ENCODE measurements around the gene TATDN3. TPM values are rescaled to one million over a fixed set of nuclear protein-coding genes. Genes with fewer than 3 reads are reported as not detected.
"Not testable (repeated sequence)": the region's sequence is repeated elsewhere in the genome, so short reads cannot be mapped to it uniquely, and the experiment has no call there.

Gene TATDN3
- total and polyA plus RNA-seq, 2 of the 8 experiments (the other 6 are each of a cell fraction or from before 2014, with no cell fraction given), result 6.9 to 19.4 TPM

DNA sequence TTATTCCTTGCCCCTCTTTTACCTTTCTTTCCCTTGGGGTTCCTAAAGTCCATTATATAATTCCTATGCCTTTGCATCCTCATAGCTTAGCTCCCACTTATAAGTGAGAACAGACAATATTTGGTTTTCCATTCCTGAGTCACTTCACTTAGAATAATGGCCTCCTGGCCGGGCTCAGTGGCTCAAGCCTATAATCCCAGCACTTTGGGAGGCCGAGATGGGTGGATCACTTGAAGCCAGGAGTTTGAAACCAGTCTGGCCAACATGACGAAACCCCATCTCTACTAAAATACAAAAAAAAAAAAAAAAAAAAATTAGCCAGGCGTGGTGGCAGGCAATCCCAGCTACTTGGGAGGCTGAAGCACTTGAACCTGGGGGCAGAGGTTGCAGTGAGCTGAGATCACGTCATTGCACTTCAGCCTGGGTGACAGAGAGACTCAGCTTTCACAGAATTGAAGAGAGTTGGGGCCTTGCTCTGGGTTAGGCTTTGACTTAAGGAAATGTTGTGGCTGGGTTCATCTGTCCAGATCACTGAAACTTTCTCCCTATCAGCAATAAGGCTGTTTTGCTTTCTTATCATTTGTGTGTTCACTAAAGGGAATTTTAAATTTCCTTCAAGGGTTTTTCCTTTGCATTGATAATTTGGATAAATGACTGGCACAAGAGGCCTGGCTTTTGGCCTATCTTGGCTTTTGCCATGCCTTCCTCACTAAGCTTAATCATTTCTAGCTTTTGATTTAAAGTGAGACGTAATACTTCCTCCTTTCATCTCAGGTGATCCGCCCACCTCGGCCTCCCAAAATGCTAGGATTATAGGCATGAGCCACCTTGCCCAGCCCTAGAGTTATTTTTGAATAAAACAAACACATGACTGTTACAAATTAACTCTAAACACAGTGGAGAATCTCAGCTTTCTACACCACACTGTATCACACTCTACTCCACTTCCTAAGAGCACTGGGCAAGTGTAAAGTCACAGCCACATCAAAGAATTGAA is 41.8 kb downstream of the TATDN3 start:
- CTCF ChIA-PET (ENCODE audit: partially characterized antibody), result interaction anchor here (0.9 to 1.8 kb wide), 7 partner anchors 11 to 147 kb away, joined by 3 to 4 read pairs (median 3); no protein-coding TSS in a partner anchor

More for the DNA sequence above, 41.8 kb downstream of the TATDN3 start:
- H4K5ac ChIP-seq (ENCODE audit: insufficient read length, low read depth, low read length); H4K20me1 ChIP-seq (replicated peaks in 1 of 2; ENCODE audit: control insufficient read depth in 1 of 2, insufficient read depth in 2 of 2, low read length in 2 of 2); H3K23ac ChIP-seq (ENCODE audit: insufficient read length); H3K27ac ChIP-seq (ENCODE audit: low read depth, low read length); H3K23me2 ChIP-seq (ENCODE audit: low read depth, low read length); H2BK120ac ChIP-seq (replicated peaks; ENCODE audit: low read depth, low read length); H2BK20ac ChIP-seq (ENCODE audit: low read length); H3K4me1 ChIP-seq (replicated peaks in 1 of 4; ENCODE audit: control insufficient read depth in 3 of 4, insufficient read depth in 4 of 4, low read length in 3 of 4); DNase-seq (ENCODE audit: low read depth in 1 of 2, low spot score in 2 of 2); H4K8ac ChIP-seq (ENCODE audit: extremely low read depth, insufficient read depth, low read length); H2BK12ac ChIP-seq (ENCODE audit: low read depth, low read length); H3K18ac ChIP-seq (ENCODE audit: extremely low read depth, low read length); H2BK5ac ChIP-seq (ENCODE audit: low read depth, low read length); FAIRE-seq; H3K36me3 ChIP-seq (ENCODE audit: control insufficient read depth in 2 of 4, insufficient read depth in 4 of 4, low read length in 3 of 4); H3K14ac ChIP-seq (ENCODE audit: insufficient read length); H4K91ac ChIP-seq (replicated peaks; ENCODE audit: insufficient read length, low read length); H3K4me2 ChIP-seq (ENCODE audit: insufficient read depth in 1 of 2, low read depth in 2 of 2, low read length in 2 of 2); H3K4ac ChIP-seq (replicated peaks; ENCODE audit: insufficient read length, low read depth, low read length); H3K9ac ChIP-seq (replicated peaks in 1 of 4; ENCODE audit: extremely low read depth in 1 of 4, low read depth in 3 of 4, low read length in 3 of 4); H3K4me3 ChIP-seq (ENCODE audit: extremely low read depth in 1 of 4, insufficient read depth in 2 of 4, low read depth in 3 of 4, low read length in 4 of 4); H3K27me3 ChIP-seq (replicated peaks in 1 of 4; ENCODE audit: control insufficient read depth in 3 of 4, extremely low read depth in 1 of 4, insufficient read depth in 3 of 4, low read length in 3 of 4); H3K79me1 ChIP-seq (ENCODE audit: low read depth, low read length); H2AK5ac ChIP-seq (ENCODE audit: low read depth, low read length); H3K9me3 ChIP-seq (ENCODE audit: insufficient read depth in 2 of 2, low read depth in 1 of 2, low read length in 1 of 2); H3K79me2 ChIP-seq (ENCODE audit: control insufficient read depth in 1 of 2, insufficient read depth in 2 of 2, low read length in 2 of 2); H2BK15ac ChIP-seq (ENCODE audit: low read length); H3K56ac ChIP-seq (replicated peaks; ENCODE audit: insufficient read length, low read depth, low read length); H2AFZ ChIP-seq (ENCODE audit: low read length): not testable (repeated sequence)
- 91% methylated on average over 7 of the region's 8 CpGs; no CpG with 5 or more reads in 1 of the 2 experiments for WGBS, 2 experiments (ENCODE audit: extremely low coverage in 1 of 2, insufficient coverage in 1 of 2, insufficient read length in 1 of 2, insufficient replicate concordance in 2 of 2, low coverage in 1 of 2, low lambda C conversion rate in 2 of 2, missing lambda C conversion rate in 1 of 2)
- POLR2A ChIA-PET (ENCODE audit: partially characterized antibody), result interaction anchor here (0.6 to 1.4 kb wide), 5 partner anchors 16 to 469 kb away, joined by 3 to 9 read pairs (median 3); partner anchors contain the start of genes ATF3 and FLVCR1
